ENCODE measurements around the gene FAM163B. TPM values are rescaled to one million over a fixed set of nuclear protein-coding genes. Genes with fewer than 3 reads are reported as not detected.

The FAM163B gene
- total RNA-seq, 4 donors from 2014 or later = not detected

DNA sequence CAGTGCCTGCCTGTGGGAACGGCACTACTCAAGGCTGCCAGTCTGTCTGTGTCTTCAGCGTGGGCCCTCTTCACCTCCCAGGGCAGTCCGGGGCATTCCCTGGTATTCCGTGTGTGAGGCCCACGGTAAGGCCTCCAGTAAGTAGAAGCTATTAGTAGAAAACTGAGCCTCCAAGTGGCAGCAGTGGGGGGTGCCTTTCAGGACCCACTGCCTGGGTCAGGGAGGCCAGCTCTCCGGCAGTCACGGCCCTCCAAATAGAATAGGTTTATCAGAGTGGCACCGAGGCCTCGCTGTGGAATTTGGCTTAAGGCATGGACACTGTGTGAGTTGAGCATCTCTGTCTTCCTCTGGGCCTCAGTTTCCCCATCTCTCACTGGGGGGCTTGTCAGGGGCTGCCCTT lies 51.6 kb downstream of the FAM163B start:
- H3K4me3 ChIP-seq (ENCODE audit: low read depth, poor library complexity, severe bottlenecking) = no peak overlapping the region
- intact Hi-C loops (cut with DNase I; ENCODE audit: low total_unique reads) = no loop called here
- TF ChIP-seq, protein P1, sequence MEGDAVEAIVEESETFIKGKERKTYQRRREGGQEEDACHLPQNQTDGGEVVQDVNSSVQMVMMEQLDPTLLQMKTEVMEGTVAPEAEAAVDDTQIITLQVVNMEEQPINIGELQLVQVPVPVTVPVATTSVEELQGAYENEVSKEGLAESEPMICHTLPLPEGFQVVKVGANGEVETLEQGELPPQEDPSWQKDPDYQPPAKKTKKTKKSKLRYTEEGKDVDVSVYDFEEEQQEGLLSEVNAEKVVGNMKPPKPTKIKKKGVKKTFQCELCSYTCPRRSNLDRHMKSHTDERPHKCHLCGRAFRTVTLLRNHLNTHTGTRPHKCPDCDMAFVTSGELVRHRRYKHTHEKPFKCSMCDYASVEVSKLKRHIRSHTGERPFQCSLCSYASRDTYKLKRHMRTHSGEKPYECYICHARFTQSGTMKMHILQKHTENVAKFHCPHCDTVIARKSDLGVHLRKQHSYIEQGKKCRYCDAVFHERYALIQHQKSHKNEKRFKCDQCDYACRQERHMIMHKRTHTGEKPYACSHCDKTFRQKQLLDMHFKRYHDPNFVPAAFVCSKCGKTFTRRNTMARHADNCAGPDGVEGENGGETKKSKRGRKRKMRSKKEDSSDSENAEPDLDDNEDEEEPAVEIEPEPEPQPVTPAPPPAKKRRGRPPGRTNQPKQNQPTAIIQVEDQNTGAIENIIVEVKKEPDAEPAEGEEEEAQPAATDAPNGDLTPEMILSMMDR (IDR thresholded peaks at IDR 0.05) = no peak
- TF ChIP-seq POLR2A (IDR thresholded peaks at IDR 0.05) = no peak
- DNase-seq (ENCODE audit: low spot score in 2 of 2) = no peak
- WGBS, 2 donors = 88 to 94% methylated on average over 7 to 9 of the region's 9 CpGs

DNA sequence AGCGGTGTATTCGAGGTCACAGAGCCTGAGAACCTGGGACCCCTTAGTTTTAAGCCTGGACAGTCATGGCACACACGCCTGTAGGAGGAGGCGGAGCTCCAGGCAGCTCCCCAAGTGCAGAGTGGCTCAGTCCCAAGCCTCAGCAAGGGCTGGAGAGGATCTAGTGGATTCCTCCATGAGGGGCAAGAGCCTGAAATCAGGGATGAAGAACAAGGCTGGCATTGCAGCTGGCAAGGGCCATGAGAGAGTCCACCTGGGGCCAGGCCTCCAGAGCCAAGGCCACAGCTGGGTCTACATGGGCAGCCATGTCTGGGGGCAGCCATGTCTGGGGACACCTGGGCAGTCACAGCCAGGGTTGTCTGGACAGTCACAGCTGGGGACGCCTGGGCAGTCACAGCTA lies 52.8 kb downstream of the FAM163B start:
- intact Hi-C loops (cut with DNase I; ENCODE audit: low total_unique reads) = no loop called here
- no peak for DNase-seq (ENCODE audit: low spot score in 2 of 2)
- TF ChIP-seq, protein P1 (IDR thresholded peaks at IDR 0.05) = no peak
- no peak for TF ChIP-seq POLR2A (IDR thresholded peaks at IDR 0.05)
- WGBS, 2 donors = 87 to 91% methylated on average over 5 of the region's 5 CpGs
- no peak overlapping the region for H3K4me3 ChIP-seq (ENCODE audit: low read depth, poor library complexity, severe bottlenecking)

DNA sequence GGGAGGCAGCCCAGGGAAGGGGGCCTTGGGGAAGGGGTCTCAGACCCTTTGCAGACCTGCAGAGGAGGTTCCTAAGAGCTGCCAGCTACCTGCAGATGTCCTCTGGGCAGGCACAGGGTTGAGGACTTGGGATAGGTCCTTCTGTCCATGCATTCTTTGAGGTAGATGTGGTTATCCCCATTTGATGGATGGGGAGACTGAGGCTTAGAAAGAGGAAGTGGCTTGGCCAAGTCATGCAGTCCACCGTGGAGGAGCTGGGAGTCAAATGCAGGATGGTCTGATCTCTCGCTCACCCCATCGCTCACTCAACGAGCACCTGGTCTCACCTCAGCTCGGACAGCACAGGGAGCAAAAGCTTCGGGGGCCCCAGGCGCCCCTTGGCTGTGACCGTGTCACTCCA lies 54.5 kb downstream of the FAM163B start:
- TF ChIP-seq POLR2A (IDR thresholded peaks at IDR 0.05) = no peak
- TF ChIP-seq, protein P1 (IDR thresholded peaks at IDR 0.05) = no peak
- intact Hi-C loops (cut with DNase I; ENCODE audit: low total_unique reads) = no loop called here
- WGBS, 2 donors = 91 to 95% methylated on average over 8 of the region's 8 CpGs
- no peak overlapping the region for H3K4me3 ChIP-seq (ENCODE audit: low read depth, poor library complexity, severe bottlenecking)
- no peak for DNase-seq (ENCODE audit: low spot score in 2 of 2)

DNA sequence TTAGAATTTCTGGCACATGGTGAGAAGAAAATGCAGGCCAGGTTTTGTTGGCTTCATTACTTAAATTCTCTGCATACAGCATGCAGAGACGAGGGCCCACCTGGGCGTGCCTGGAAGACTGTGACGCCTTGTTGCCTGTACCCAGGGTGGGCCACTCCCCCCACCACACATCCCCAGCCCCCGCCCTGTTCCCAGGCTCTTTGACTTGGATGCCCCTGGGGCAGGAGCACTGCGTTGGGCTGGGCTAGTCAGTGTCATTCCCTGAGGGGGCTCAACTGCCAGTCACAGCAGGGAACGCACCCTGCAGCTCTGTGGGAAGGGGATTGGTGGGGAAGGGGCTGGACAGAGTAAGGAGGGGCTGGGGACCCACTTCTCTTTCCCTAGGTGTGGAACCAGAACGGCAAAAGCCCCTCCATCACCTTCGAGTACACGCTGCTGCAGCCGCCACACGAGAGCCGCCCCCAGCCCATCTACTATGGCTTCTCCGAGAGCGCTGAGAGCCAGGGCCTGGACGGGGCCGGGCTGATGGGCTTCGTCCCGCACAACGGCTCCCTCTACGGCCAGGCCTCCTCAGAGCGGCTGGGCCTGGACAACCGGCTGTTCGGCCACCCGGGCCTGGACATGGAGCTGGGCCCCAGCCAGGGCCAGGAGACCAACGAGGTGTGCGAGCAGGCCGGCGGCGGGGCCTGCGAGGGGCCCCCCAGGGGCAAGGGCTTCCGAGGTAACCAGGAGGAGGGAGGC lies 55.0 kb downstream of the FAM163B start:
- no peak for DNase-seq (ENCODE audit: low spot score in 2 of 2)
- intact Hi-C loops (cut with DNase I; ENCODE audit: low total_unique reads) = no loop called here
- TF ChIP-seq, protein P1 (IDR thresholded peaks at IDR 0.05) = no peak
- no peak for TF ChIP-seq POLR2A (IDR thresholded peaks at IDR 0.05)
- 82 to 83% methylated on average over 26 to 31 of the region's 31 CpGs for WGBS, 2 donors
- H3K4me3 ChIP-seq (ENCODE audit: low read depth, poor library complexity, severe bottlenecking) = no peak overlapping the region

DNA sequence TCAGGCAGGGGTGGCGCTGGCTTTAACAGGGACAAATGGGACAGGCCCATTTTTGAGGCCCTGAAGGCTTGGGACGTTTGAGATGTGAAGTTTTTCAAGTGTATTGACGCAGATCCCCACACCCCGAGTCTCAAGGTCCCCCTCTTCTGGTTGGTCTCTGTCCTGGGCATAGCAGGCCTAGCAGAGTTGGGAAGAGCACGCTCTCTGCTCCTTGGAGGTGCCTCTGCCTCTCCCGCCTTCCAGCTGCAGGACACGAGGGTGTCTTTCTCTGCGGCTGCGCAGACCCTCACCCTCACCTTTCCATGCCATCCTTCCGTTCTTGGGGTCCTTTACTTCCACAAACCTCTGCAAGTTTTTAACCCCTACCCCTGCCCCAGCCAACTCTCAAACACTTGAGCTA lies 56.1 kb downstream of the FAM163B start:
- DNase-seq (ENCODE audit: low spot score in 2 of 2) = no peak
- TF ChIP-seq, protein P1 (IDR thresholded peaks at IDR 0.05) = no peak
- TF ChIP-seq POLR2A (IDR thresholded peaks at IDR 0.05) = no peak
- WGBS, 2 donors = 89 to 91% methylated on average over 10 of the region's 10 CpGs
- intact Hi-C loops (cut with DNase I; ENCODE audit: low total_unique reads) = no loop called here
- no peak overlapping the region for H3K4me3 ChIP-seq (ENCODE audit: low read depth, poor library complexity, severe bottlenecking)

DNA sequence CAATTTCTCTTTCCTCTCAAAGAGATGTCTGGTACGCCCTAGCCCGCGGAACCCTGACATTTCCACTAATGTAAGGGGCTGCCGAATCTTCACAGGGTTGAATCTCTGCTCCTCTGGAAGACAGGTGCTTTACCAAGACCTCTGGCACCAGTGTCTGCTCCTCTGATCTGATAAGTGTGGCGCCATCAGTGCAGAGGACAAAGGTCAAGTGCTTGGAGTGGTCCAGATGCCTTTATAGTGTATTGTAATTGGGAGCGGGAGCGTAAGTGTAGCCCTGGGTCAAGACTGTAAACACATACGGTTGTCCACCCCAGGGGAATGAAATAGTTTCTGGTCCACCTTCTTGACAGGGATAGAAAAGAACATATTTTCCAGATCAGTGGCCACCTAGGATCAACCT lies 57.0 kb downstream of the FAM163B start:
- DNase-seq (ENCODE audit: low spot score in 2 of 2) = no peak
- WGBS, 2 donors = 94 to 98% methylated on average over 8 of the region's 8 CpGs
- H3K4me3 ChIP-seq (ENCODE audit: low read depth, poor library complexity, severe bottlenecking) = no peak overlapping the region
- TF ChIP-seq, protein P1 (IDR thresholded peaks at IDR 0.05) = no peak
- no peak for TF ChIP-seq POLR2A (IDR thresholded peaks at IDR 0.05)
- intact Hi-C loops (cut with DNase I; ENCODE audit: low total_unique reads) = no loop called here
